Skeletal muscle tissue (tissue), 4 donors: ENCODE measurements around the gene CDC14A. TPM values are rescaled to one million over a fixed set of nuclear protein-coding genes. Genes with fewer than 3 reads are reported as not detected.
A peak's percentile ranks its signal among the peaks of the same experiment; 100 is the strongest.

Experiments used
- H3K27ac ChIP-seq: one replicate; pipeline ENCODE4 v1.7.0; 2013; ENCODE audit warnings: mild to moderate bottlenecking, low read depth, low read length, inconsistent platforms
- H3K27me3 ChIP-seq, 3 donors: one replicate each; pipeline ENCODE4 v1.7.0; 2013; ENCODE audit warnings: low read length in 3 of 3; ENCODE audit not compliant: control insufficient read depth in 3 of 3, insufficient read depth in 3 of 3
- H3K36me3 ChIP-seq, 3 donors: one replicate each; pipeline ENCODE4 v1.7.0; 2013; ENCODE audit warnings: low read length in 3 of 3; ENCODE audit not compliant: control insufficient read depth in 3 of 3, insufficient read depth in 3 of 3
- H3K4me1 ChIP-seq, 3 donors: one replicate each; pipeline ENCODE4 v1.7.0; 2013; ENCODE audit warnings: low read length in 3 of 3, mild to moderate bottlenecking in 3 of 3; ENCODE audit not compliant: control insufficient read depth in 3 of 3, insufficient read depth in 3 of 3
- H3K4me3 ChIP-seq, 3 donors: one replicate each; pipeline ENCODE4 v1.7.0; 2013; ENCODE audit warnings: low read length in 3 of 3
- H3K9ac ChIP-seq, 3 donors: one replicate each; pipeline ENCODE4 v1.7.0; 2013; ENCODE audit warnings: low read length in 3 of 3, mild to moderate bottlenecking in 3 of 3, moderate library complexity in 2 of 3, low read depth in 1 of 3
- H3K9me3 ChIP-seq, 3 donors: one replicate each; pipeline ENCODE4 v1.7.0; 2013; ENCODE audit warnings: low read length in 3 of 3; ENCODE audit not compliant: control insufficient read depth in 3 of 3
- total RNA-seq: library from RNA; depleted of rRNA; stranded (reverse); fragments of >200 nt; gene quantifications from one replicate; pipeline ENCODE4 v1.2.3, GENCODE V29; 2014
- donor health status: Osteomylitis.

Gene CDC14A
- total RNA-seq, 1 donor from 2014 or later = 17.2 TPM

GRCh38 chr1:100535264-100535663 is 183.0 kb downstream of the CDC14A start:
- no peak overlapping the region for H3K27ac ChIP-seq
- H3K36me3 ChIP-seq = no peaks in the 10 kb centered on the region
- H3K9me3 ChIP-seq = no peaks in the 10 kb centered on the region
- peaks cover 15 to 20% (median 19%) of the 10 kb centered on the region in 3 donors for H3K4me1 ChIP-seq
- peaks cover 2 to 30% (median 25%) of the 10 kb centered on the region in 3 donors for H3K27me3 ChIP-seq
- no peak overlapping the region for H3K4me3 ChIP-seq
- no peak overlapping the region for H3K9ac ChIP-seq

DNA sequence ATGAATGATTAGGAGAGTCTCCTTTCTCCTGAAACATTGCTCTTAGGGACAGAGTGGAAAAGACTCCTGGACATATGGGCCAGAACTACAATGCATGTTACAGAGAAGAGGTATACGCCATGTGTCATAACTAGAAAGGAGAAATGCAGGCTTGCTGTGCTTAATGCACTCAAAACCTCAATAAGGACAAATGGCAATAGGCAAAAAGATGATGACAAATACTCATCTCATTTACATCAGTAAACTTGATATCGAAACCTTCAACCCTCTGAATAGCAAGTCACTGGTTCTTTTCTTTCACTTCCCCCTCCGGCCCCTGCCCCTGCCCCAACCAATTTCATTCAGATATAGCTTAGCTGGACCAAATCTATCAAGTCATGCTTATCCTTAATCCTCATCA is 183.7 kb downstream of the CDC14A start:
- Histone ChIP-seq H3K36me3 (no peaks in the 10 kb centered on the region), H3K9ac (no peak overlapping the region), H3K27ac (no peak overlapping the region), H3K4me1 (peaks cover 13 to 18% (median 17%) of the 10 kb centered on the region in 3 donors), H3K4me3 (no peak overlapping the region), H3K27me3 (peaks cover 2 to 37% (median 32%) of the 10 kb centered on the region in 3 donors), H3K9me3 (no peaks in the 10 kb centered on the region)

GRCh38 chr1:100538913-100539835 is 186.9 kb downstream of the CDC14A start:
- peaks cover 2 to 41% (median 33%) of the 10 kb centered on the region in 3 donors for H3K27me3 ChIP-seq
- peaks cover 13 to 18% (median 17%) of the 10 kb centered on the region in 3 donors for H3K4me1 ChIP-seq
- peak overlapping the region; percentile 39 to 64 (median 61) for H3K4me3 ChIP-seq
- no peaks in the 10 kb centered on the region for H3K9me3 ChIP-seq
- H3K36me3 ChIP-seq = no peaks in the 10 kb centered on the region
- peak overlapping the region in 2 of 3 donors; percentile 18 to 40 for H3K9ac ChIP-seq
- no peak overlapping the region for H3K27ac ChIP-seq

- Histone ChIP-seq H3K9me3 (no peaks in the 10 kb centered on the region), H3K4me3 (peak overlapping the region; percentile 11 to 64 (median 57)), H3K27ac (no peak overlapping the region), H3K4me1 (peaks cover 13 to 18% (median 17%) of the 10 kb centered on the region in 3 donors), H3K27me3 (peaks cover 2 to 39% (median 33%) of the 10 kb centered on the region in 3 donors), H3K36me3 (no peaks in the 10 kb centered on the region), H3K9ac (peak overlapping the region in 2 of 3 donors; percentile 18 to 33)
Observed at GRCh38 chr1:100539836-100540536, 187.7 kb downstream of the CDC14A start.

DNA sequence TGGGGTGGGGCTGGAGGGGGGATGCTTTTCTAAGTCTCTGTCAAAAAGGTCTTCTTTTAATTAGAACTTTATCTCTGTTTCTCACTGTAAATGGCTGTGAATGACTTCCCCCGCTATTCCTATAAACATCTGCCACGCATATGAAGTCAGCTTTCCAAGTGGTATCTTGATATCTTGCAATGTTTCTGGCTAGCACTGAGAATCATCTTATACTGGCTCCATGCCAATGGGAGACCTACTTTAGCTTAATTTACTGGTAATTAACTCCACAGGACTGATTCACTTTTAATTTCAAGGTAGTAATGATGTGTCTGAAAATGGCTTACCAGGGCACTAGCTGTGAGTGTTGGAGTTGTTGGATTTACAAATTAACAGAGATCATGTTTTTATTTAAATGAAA is 190.0 kb downstream of the CDC14A start:
- Histone ChIP-seq H3K36me3 (no peaks in the 10 kb centered on the region), H3K27me3 (peaks cover 2 to 32% (median 30%) of the 10 kb centered on the region in 3 donors)

DNA sequence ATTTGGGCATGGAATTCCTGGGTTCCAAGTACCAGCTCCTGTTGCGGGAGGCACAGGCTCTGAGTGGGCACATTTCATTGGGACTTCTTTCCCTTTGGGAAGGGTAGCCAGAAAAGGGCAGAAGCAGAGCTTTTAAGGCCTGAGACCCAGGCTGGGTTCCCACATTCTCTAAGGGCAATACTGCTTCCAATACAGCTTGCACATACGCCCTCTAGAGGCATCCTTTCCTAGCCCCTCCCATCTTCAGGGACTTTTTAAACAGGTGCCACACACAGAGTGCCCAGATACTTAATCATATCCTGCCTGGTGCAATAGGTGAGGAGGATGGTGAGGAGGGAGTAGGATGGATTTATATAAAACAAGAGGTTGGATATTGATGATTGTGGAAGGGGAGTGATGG is 191.3 kb downstream of the CDC14A start:
- H3K9ac ChIP-seq = no peak overlapping the region
- no peak overlapping the region for H3K4me3 ChIP-seq
- H3K9me3 ChIP-seq = no peaks in the 10 kb centered on the region
- H3K27ac ChIP-seq = no peak overlapping the region
- H3K36me3 ChIP-seq = no peaks in the 10 kb centered on the region
- H3K27me3 ChIP-seq = peaks cover 2 to 24% (median 21%) of the 10 kb centered on the region in 3 donors
- H3K4me1 ChIP-seq = peaks cover 11 to 13% (median 13%) of the 10 kb centered on the region in 3 donors

More for the DNA sequence above, 190.0 kb downstream of the CDC14A start:
- Histone ChIP-seq H3K4me1 (peaks cover 13 to 18% (median 17%) of the 10 kb centered on the region in 3 donors), H3K9me3 (no peaks in the 10 kb centered on the region), H3K27ac (no peak overlapping the region), H3K4me3 (no peak overlapping the region), H3K9ac (no peak overlapping the region)

- H3K9ac ChIP-seq = no peak overlapping the region
- H3K36me3 ChIP-seq = no peaks in the 10 kb centered on the region
- H3K4me3 ChIP-seq = no peak overlapping the region
- H3K4me1 ChIP-seq = peaks cover 3 to 5% (median 4%) of the 10 kb centered on the region in 3 donors
- H3K9me3 ChIP-seq = no peaks in the 10 kb centered on the region
- H3K27me3 ChIP-seq = peaks cover 0 to 16% (median 13%) of the 10 kb centered on the region in 3 donors
- H3K27ac ChIP-seq = no peak overlapping the region
Observed at GRCh38 chr1:100544791-100545190, 192.5 kb downstream of the CDC14A start.

DNA sequence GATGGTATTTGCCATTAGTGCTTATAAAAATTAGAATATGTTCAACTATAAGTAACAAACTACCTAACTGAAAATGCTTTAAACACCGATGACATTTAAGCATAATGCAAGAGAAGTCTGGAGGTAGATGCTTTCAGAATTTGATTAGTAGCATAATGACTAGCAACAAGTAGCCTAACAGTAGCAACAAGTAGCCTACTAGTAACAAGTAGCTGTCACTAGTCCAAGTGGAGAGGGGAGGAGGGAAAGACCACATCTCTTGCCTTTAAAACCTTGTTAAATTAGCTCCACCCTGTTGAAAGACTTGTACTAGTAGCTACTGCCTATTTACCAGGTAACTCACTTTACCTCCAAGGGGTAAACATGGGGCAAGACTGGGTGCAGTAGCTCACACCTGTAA is 193.5 kb downstream of the CDC14A start:
- Histone ChIP-seq H3K27me3 (peaks cover 0 to 5% (median 3%) of the 10 kb centered on the region in 3 donors), H3K9me3 (no peaks in the 10 kb centered on the region), H3K9ac (no peak overlapping the region), H3K4me3 (no peak overlapping the region), H3K36me3 (no peaks in the 10 kb centered on the region), H3K4me1 (no peaks in the 10 kb centered on the region), H3K27ac (no peak overlapping the region)

DNA sequence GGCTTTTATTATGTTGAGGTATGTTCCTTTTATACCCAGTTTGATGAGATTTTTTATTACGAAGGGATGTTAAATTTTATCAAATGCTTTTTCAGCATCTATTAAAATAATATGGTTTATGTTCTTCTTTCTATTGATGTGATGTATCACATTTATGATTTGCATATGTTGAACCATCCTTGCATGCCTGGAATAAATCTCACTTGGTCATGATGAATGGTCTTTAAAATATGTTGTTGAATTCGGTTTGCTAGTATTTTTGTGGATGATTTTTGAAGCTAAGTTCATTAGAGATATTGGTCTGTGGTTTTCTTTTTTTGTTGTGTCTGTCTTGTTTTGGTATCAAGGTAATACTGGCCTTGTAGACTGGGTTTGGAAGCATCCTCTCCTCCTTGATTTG is 199.7 kb downstream of the CDC14A start:
- H3K27me3 ChIP-seq = no peaks in the 10 kb centered on the region
- H3K9me3 ChIP-seq = peaks cover 0 to 6% (median 6%) of the 10 kb centered on the region in 3 donors
- H3K27ac ChIP-seq = no peak overlapping the region
- H3K9ac ChIP-seq = no peak overlapping the region
- H3K36me3 ChIP-seq = no peaks in the 10 kb centered on the region
- no peaks in the 10 kb centered on the region for H3K4me1 ChIP-seq
- no peak overlapping the region for H3K4me3 ChIP-seq
